Cardiac fibroblast (primary cell): ENCODE data around the gene SULT4A1.
A peak's percentile ranks its signal among the peaks of the same experiment; 100 is the strongest.

Experiments
- DNase-seq, 2 donors: peaks; one replicate each; pipeline versions ENCODE4 v3.0.0 to v3.0.0-alpha.2; 2010; ENCODE audit warnings: low read depth in 2 of 2
- H3K4me3 ChIP-seq, 2 donors: replicated peaks in 1 of 2; 1 replicate in 1 of 2; 2 replicates in 1 of 2; pipeline ENCODE4 v1.5.1; 2011; ENCODE audit warnings: low read depth in 2 of 2, low read length in 2 of 2, mild to moderate bottlenecking in 2 of 2, moderate library complexity in 1 of 2
- TF ChIP-seq, protein P1 (sequence below): IDR thresholded peaks from one replicate; pipeline ENCODE4 v1.5.1; 2011; ENCODE audit warnings: low read depth, mild to moderate bottlenecking, low read length, inconsistent platforms

SULT4A1 gene

DNA sequence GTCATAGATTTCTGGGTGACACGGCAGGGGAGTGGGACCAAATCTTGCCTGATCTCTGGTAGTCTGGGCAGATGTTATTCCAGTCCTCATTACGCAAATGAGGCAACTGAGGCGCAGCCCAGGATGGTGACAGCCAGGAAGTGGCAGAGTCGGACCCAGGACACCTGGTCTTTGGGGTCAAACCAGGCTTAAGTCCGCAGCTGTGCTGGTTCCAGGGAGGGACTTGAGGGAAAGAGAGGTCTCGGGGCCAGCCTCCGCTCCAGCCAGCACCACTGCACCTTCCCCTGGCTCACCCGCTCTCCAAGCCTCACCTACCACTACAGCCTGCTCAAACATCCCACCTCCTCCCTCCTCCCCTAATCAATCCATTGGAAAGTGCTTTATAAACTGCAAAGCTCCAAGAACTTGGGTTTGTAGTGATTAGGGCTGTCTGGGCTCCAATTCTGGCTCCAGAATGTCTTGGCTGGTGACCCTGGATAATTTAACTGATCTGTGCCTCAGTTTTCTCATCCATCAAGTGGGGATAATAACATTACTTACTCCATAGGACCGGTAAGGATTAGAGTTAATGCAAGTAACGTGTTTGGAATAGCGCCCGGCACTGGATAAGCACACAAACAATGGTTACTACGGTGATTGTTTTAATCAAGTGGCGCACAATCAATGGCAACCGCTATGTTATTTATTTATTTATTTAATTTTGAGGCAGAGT is 30.0 kb upstream of the SULT4A1 start:
- no peak for DNase-seq
- TF ChIP-seq, protein P1, sequence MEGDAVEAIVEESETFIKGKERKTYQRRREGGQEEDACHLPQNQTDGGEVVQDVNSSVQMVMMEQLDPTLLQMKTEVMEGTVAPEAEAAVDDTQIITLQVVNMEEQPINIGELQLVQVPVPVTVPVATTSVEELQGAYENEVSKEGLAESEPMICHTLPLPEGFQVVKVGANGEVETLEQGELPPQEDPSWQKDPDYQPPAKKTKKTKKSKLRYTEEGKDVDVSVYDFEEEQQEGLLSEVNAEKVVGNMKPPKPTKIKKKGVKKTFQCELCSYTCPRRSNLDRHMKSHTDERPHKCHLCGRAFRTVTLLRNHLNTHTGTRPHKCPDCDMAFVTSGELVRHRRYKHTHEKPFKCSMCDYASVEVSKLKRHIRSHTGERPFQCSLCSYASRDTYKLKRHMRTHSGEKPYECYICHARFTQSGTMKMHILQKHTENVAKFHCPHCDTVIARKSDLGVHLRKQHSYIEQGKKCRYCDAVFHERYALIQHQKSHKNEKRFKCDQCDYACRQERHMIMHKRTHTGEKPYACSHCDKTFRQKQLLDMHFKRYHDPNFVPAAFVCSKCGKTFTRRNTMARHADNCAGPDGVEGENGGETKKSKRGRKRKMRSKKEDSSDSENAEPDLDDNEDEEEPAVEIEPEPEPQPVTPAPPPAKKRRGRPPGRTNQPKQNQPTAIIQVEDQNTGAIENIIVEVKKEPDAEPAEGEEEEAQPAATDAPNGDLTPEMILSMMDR: no peak
- no peak overlapping the region for H3K4me3 ChIP-seq

DNA sequence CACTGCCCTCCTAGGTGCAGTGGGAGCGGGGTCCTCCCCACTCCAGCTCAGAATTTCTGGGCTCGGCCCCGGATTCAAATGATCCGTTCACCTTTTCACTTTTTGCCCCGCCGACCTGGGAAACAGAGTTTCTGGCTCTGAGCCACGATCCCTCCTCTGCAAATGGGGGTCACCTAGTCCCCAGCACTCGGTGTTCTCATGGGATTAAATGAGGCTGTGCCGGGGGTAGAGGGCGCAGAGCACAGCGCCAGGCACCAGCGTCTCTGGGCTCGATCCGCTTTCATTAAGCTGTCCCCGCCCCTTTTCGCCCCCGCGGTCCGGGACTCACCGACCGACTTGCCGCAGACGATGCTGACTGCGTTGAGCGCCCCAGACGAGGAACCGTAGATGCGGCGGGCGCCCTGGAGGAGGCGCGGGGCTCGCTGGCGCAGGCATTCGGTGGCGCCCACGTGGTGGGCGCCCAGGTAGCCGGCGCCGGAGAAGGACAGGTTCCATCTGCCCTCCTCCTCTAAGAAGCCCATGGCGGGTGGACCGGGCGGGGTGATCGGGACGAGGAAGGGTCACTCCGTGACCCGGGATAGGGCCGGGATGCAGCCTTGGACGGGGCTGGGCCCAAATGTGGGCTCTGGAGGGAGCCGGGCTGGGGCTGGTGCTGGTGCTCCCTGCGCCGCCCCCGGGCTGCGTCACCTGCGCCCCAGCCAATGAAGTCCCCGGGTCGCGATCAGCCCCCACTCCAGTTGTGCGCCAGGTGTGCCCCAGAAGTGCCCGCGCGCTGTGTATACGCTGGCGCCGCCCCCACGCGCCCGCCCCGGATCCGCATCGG is 29.3 kb upstream of the SULT4A1 start, which contains the start of gene PNPLA5:
TSS of gene PNPLA5 (minus strand) at position 654 of the 823 bp plus-strand sequence. CDS start at position 521, 133 bp downstream.
- no peak for DNase-seq
- peak within 1 kb of the TSS in 1 of 2 donors; percentile 22 for H3K4me3 ChIP-seq
- TF ChIP-seq, protein P1: no peak

DNA sequence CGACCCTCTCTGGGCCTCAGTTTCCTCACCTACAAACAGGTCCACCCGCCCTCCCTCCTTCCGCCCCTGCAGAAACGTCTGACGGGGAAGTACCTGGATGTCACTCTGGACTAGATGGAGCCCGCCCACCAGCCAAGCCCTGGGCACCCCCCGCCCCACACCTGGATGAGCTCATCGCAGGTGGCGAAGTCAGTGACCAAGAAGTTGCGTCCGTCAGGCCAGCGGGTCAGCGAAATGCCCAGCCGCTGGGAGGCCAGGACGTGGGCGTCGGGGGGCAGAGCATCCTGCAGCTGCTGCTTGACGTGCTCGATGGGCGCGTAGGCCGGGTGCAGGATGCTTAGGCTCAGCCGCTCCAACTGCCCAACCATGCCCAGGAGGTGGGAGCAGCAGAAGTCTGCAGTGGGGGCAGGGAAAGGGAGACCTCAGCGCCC is 28.6 kb upstream of the SULT4A1 start:
- no peak overlapping the region for H3K4me3 ChIP-seq
- TF ChIP-seq, protein P1: no peak

DNA sequence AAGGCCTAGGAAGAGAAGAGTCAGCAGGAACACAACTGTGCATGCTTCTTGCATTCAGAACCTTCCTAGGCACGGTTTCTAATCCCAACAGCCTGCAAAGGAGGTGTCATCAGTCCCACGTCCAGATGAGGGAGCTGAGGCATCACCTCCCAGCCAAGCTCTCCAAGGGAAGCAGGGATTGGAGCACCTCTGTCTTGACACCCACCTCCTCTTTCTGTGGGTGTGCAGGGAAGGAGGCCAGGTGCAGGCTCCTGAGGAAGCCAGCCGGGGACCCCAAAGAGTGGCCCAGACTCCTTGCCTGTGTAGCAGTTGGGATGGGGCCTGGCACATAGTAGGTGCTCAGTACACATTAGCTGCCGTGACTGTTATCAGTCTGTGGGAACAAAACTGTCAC is 27.5 kb upstream of the SULT4A1 start:
- H3K4me3 ChIP-seq: no peak overlapping the region
- TF ChIP-seq, protein P1: no peak
- DNase-seq: peak; percentile 25 to 29

More for the DNA sequence above, 28.6 kb upstream of the SULT4A1 start:
- DNase-seq: no peak

DNA sequence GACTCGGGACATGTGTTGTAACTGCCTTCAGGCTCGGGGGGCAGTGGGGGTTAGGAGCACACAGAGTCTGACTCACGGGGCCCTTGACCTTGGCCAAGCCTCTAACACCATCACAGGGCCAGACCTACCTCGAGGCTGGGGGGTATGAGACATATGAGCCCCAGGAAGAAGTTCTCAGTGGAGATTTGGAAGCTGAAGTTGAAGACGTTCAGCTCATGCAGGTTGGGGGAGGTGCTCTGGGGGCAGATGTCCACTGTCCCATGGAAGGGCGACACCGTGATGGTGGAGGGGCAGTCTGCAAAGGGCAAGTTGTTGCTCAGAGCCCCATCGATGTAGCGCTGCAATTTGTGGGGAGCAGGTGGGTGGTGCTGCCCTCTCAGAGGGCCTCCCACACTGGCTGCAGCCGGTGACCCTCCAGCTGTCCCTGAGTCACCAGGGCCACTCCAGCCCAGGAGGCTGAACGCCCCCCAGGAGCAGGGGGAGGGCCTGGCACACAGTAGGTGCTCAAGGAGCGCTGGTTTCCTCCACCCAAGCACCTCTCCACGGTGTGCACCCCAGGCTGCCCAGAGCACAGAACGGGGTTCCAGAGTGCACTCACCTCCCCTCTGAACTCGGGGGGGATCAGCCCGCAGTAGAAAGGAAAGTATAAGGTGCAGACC is 27.0 kb upstream of the SULT4A1 start:
- TF ChIP-seq, protein P1: no peak
- no peak overlapping the region for H3K4me3 ChIP-seq
- no peak for DNase-seq

DNA sequence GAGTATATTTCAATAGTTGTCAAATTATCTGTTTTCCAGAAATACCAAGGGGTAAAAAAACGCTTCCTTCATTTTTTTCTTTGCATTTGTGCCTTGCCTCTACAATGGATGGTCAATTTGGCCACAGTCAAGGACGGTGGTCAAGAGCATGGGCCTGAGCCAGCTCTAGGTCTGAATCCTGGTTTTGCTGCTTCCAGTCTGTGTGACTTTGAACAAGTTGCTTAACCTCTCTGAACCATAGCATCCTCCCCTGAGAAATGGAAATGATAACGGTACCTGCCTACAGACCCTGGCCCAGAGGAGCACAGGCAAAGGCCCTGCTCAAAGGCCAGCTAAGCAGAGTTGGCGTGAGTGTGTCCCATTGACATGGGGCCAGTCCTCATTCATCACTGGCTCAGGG is 26.4 kb upstream of the SULT4A1 start:
- DNase-seq: no peak
- H3K4me3 ChIP-seq: no peak overlapping the region
- TF ChIP-seq, protein P1: no peak
